ENCODE measurements around the gene CD200R1.

DNA sequence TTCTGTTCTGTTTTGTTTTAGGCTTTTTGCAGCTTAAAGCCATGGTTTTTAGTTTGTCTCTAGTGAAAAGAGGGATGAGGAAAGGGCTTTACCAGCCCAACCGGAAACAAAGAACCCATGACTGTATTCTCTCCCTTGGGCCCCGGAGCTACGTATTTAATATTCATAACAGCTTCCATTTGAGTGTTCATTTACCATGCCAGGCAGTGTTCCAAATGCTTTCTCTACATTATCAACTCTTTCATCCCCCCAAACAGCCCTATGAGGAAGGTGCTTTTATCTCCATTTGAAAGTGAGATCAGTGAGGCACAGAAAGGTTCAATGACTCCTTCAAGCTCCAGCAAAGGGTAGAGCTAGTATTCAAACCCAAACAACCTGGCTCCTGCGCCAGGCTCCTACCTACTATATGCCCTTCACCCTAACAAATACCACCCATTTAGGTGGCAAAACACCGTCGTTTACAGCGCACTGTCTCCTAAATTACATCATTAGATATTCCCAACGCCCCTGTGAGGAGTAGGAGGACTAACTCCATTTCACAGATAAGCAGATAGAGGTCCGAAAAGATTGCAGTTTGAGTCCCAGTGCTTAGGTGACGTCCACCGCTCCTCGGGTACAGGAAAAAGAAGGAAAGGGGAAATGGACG, 43.8 kb upstream of the CD200R1 start:
- TF ChIP-seq, protein P1, sequence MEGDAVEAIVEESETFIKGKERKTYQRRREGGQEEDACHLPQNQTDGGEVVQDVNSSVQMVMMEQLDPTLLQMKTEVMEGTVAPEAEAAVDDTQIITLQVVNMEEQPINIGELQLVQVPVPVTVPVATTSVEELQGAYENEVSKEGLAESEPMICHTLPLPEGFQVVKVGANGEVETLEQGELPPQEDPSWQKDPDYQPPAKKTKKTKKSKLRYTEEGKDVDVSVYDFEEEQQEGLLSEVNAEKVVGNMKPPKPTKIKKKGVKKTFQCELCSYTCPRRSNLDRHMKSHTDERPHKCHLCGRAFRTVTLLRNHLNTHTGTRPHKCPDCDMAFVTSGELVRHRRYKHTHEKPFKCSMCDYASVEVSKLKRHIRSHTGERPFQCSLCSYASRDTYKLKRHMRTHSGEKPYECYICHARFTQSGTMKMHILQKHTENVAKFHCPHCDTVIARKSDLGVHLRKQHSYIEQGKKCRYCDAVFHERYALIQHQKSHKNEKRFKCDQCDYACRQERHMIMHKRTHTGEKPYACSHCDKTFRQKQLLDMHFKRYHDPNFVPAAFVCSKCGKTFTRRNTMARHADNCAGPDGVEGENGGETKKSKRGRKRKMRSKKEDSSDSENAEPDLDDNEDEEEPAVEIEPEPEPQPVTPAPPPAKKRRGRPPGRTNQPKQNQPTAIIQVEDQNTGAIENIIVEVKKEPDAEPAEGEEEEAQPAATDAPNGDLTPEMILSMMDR (IDR thresholded peaks at IDR 0.05; ENCODE audit: low read length) = no peak
- no peak for TF ChIP-seq EZH2 (IDR thresholded peaks at IDR 0.05; ENCODE audit: borderline replicate concordance, low read length)
